NCI-H82 (cell line): ENCODE measurements around the gene DNM1.
A peak's percentile ranks its signal among the peaks of the same experiment; 100 is the strongest.

Experiments used
- DNase-seq: peaks from one replicate; lab custom pipeline; 2025; lab: John Stamatoyannopoulos, UW

The DNM1 gene

DNA sequence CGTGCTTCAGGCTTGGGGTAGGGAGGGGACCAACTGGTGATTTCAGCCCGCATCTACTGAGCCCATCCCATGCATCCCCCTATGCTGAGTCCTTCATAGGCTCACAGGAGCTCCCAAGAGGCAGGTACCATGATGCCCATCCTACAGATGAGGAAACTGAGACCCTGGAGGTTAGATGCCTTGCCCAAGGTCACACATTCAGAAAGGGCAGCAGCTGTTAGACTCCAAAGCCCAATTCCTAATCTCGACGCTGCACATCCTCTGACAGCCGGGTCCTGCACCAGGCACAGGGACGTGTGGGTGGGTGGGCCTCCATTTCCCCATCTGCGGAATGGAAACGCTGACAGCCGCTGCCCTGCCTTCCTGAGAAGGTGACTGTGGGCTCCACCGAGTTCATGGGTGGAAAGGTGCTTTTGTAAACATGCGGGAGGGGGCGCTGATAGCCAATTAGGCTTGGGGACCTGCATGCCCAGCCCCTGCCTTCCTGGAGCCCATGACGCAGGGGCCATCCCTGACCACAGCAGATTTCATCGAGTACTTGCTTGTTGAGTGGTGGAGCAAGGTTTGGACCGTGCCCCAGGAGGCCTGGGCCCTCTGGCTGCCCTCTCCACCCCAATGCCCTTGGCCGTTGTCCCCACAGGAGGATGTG is 2.2 kb downstream of the DNM1 start:
- no peak for DNase-seq

DNA sequence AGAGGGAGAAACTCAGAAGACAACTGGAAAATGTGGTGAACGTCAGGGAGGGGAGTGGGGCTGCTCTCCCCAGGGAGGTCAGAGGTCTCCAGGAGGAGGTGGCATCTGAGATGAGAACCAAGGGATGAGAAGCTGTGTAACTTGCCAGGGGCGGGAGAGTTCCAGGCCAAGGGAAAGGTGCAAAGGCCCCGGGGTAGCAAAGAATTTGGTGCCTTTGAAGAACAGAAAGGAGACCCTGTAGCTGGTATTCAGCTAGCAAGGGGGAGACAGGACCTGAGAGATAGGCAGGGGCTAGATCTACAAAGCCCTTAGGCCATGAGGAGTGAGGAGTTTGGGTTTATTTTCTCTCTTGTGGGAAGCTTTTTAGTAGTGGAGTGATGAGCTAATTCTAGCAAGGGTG is 3.3 kb downstream of the DNM1 start:
- DNase-seq: no peak

DNA sequence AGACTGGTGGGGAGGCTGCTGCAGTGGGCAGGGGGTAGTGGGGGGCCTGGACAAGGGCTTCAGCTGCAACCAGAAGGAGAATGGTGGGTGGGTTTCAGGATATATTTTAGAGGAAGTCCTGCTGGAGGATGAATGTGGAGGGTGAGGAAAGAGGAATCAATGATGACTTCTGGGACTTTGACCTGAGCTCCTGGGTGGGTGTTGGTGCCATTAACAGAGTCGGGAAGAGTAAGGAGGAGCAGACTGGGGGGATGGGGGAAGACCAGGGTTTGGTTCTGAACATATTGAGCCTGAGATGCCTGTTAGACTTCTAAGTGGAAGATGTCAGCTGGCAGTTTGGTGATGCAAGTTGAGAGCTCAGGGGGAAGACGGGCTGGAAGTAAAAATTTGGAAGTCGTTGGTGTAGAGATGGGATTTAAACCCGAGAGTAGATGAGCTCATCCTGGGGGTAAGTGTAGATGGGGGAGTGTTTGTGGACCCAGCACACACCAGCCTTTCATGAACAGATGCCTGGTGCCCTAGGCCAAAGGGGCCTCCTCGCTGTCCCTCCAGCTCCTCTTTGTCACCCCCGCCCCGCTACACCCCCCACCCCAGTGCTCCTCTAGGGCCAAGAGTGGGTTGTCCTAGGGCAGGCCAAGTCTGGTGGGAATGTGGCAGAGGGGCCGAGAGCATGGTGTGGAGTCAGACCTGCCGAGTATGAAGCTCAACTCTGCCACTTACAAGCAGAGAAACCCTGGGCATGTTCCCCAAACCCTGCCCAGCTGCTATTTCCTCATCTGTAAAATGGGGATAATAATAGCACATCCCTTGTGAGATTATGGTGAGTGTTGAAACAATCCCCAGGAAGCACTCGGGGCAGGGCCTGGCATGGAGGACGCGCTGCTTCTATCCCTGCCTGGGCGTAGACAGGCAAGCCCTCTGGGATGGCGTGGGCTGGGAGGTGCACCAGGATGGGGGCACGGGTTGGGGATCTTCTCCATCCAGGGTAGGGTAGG is 4.0 kb downstream of the DNM1 start:
- DNase-seq: no peak

DNA sequence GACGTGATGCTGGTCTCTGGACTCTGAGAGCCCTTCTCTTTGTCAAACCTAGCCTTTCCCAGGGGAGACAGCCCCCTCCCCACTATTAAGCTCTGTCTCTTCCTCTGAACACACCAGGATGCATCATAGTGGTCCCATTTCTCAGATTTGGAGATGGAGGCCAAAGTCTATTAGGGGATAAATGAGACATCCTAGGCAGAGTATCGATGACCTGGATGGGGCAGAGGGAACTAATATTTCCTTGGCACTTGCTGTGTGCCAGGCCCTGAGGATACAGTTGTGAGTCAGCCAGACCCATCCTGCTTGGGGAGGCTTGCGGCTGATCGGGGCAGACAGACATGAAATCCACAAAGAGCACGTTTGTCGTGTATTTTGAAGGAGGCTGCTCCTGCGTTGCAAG is 5.2 kb downstream of the DNM1 start:
- DNase-seq: no peak

DNA sequence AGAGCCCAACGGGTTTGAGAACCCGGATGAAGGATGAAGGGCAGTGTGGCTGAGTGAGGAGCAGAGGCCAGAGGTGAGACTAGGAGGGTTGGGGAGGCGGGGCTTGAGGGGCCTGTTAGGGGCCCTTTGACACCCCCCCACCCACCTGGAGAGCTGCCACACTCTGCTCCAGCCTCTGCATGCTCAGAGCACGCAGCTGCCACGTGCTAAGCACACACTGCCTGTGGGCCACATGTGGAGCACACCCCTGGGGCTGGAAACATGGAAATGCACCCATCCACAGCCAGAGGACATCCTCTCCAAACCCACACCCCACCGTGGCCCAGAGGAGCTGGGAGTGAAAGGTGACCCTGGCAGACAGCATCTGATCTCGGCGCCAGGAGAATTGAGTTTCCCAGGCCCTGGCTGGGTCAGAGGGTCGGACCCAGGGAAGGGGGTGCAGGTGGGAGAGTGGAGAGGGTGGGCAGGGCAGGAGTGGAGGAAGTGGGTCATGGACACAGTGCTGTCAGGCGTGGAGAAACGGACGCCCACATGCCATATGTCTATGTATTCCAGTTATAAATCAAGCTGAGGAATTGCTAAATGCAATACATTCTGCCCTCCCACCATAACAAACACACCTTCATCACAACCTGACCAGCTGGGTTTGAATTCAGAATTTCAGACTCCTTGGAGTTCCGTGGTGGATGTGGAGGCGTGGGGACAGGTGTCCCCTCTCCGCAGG is 5.9 kb downstream of the DNM1 start:
- no peak for DNase-seq

DNA sequence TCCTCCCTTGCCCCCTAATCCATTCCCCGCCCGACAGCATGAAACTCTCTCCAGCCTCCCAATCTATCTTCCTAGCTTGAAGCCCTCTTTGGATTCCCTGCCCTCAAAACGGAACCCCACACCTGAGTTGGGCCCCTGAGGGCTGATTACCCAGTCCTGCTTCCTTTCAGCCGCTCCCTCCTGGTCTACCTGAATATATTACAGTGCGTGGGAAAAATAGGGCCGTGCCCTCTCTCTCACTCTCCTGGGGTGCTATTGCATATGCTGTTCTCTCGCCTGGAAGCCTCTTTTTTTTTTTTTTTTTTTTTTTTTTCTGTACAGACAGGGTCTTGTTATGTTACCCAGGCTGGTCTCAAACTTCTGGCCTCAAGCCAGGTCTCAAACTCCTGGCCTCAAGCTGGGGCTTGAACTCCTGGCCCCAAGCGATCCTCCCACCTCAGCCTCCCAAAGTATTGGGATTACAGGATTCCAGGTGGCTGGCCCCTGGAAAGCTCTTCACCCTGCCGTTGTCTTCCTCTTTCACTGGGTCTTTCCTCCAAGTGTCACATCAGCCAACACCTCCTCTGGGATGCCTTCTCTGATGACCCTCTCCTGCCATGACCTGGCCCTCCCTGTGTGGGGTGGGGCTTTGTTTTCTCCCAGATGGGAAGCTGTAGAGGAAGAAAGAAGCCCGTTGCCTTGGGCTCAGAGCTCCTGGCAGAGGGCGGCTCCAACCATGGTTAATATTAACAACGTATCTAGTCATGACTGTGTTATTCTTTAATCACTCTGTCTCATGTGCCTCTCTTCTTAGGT is 8.2 kb downstream of the DNM1 start:
- DNase-seq: no peak

DNA sequence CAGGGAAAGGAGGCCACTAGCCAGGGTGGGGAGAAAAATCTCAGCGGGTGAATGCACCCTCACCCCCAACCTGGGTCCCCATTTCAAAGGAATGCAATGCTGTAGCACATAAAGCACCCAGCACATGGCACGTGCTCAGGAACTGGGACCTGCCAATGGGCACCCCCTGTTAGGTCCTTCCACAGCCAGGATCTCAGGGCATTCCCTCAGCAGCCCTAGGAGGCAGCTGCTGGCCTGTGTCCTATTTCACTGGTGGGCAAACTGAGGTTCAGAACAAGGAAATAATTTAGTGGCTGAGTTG is 8.8 kb downstream of the DNM1 start:
- DNase-seq: no peak

DNA sequence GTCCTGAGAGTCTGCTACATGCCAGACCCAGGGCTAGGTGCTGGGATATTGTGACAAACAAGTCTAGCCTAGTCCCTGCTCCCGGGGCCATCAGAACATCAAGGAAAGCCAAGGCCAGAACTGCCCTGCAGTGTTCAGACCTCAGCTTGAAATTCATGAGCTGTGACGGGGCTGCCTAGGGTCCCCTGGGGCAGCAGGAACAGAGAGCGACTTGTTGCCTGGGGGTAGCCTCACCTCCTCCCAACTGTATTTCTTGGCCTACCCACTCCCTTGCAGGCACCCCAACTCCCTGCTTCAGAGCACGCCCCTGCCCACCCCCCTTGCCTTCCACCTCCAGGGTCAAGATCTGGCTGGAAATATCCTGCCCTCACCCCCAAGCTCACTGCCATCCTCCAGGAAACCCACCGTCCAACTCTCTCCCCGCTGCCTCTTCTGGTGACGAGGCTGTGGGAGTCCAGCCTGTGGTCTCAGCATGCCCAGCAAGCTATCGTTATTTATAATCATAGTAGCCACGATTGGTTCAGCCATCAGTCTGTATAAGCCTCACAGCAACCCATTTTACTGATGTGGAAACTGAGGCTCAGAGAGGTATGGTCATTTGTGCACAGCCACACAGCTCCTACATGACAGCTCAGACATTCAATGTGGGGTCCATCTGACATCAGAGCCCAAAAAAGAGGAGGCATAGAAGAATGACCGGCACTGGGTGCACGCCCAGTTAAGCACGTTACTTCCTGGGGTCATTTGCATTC is 10.7 kb downstream of the DNM1 start:
- DNase-seq: no peak

DNA sequence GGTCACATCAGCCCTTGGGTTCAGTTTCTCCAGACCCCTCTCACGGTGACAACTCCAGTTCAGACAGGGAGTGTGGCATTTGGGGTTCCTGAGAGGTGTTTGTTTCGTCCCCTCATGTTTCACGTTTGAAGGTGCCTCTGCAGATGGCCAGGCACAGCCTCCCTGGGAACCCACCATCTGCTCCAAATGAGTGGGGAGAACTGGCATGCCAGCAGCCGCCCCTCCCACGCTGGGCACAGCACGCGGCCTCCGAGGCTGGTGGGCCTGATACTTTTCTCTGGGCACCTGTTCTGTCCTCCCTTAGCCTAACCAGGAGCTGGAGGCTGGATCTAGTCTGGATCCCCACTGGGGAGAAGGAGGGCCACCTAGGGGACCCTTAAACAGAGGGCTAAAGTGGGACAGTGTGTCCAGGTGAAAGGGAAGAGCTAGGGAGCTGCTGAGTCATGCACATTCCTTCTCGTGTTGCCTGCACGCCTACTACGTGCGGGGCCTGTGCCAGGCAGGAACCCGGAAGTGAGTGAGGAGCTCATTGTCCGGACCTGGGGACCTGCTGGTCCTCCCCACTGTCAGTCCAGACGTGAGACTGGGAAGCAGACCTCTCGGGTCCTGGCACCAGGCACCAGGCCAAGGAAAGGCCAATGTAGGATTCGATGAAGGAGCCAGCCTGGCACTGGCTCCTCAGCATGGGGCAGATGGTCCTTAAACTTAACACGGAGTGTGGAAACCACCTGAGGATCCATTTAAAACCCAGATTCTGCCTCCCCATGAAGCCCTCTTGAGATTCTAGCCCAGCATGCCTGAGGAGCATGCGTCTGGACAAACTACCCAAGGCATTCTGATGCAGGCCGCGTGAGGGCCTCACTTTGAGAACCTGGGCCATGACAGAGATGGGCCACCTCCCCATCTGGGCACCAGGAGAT is 11.7 kb downstream of the DNM1 start:
- DNase-seq: no peak

DNA sequence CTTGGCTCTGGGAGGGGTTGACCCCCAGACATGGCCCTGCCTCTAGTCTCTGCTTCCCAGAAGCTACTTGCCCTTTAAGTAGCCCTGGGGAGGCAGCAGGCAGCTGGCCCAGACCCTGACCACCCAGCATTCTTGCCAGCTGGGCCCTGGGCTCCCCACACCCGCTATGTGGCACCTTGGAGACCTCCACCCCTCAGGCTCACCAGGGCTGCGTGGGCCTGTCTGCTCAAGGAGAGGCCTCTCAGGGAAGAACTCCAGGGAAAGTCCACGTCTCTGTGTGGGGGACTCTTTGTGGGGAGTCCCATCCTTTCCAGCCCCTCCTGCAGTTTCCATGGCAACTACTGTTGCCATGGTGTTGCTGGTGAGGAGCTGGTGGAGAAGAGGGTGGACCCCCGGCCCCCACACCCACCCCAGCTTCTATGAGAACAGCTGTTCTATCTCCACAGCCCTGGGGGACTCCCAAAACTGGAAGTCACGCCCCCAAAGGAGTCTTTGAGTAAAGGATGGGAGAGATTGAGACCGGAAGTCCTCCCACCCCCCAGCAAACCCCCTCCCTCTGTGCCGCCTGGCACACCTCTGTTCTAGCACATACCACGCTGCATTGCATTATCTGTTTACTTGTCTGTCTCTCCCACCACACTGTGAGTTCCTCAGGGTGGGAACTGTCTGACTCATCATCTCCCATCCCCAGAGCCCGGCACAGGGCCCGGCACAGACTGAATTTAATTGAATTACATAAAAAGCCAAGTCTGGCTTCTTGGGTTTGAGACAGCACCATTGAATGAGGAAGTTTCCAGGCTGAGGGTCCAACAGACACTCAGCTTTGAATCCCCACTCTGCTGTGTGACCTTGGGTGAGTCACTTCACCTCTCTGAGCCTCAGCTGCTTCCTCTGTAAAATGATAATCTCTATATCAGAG is 12.6 kb downstream of the DNM1 start:
- DNase-seq: no peak

DNA sequence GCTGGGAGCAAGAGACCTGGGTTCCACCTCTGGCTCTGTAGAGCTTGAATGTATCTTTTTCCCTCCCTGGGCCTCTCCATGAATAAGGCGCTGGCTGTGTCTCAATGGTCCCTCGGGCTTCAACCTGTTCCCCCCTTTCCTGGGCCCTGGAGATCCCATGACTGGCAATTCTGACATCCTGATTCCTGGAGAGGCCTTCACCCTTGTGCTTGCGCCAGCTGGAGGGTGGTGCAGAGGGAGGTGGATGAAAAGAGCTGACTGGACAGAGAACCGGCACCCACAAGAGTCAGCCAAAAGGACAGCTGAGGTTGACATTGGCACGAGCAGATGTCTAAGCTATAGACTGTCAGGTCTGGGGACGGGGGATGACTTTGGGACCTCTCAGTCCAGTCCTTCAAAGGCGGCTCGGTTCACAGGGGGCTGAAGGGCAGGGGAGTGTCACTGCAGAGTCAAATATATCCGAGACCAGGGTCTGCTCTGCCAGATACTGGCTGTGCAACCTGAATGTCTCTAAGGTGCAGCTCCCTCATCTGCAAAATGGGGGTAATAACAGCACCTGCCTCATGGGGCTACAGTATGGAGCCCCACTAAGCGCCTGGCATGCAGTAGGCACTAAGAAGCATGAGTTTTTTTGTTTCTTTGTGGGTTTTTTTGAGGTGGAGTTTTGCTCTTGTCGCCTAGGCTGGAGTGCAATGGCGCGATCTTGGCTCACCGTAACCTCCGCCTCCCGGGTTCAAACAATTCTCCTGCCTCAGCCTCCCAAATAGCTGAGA is 13.8 kb downstream of the DNM1 start:
- no peak for DNase-seq

DNA sequence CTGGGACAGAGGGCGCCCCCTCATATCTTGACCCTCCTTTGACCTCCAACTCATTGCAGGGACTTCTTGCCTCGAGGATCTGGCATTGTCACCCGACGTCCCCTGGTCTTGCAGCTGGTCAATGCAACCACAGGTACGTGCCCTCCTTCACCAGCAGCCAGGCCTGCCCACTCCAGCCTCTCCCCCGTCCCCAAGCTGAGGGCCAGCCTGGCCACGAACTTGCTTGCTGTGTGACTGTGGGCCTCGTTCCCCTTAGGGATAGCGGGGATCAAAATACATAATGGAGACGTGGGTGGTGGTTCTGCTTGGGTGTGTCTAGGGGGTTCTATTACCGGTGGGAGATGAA is 15.0 kb downstream of the DNM1 start:
- DNase-seq: no peak

DNA sequence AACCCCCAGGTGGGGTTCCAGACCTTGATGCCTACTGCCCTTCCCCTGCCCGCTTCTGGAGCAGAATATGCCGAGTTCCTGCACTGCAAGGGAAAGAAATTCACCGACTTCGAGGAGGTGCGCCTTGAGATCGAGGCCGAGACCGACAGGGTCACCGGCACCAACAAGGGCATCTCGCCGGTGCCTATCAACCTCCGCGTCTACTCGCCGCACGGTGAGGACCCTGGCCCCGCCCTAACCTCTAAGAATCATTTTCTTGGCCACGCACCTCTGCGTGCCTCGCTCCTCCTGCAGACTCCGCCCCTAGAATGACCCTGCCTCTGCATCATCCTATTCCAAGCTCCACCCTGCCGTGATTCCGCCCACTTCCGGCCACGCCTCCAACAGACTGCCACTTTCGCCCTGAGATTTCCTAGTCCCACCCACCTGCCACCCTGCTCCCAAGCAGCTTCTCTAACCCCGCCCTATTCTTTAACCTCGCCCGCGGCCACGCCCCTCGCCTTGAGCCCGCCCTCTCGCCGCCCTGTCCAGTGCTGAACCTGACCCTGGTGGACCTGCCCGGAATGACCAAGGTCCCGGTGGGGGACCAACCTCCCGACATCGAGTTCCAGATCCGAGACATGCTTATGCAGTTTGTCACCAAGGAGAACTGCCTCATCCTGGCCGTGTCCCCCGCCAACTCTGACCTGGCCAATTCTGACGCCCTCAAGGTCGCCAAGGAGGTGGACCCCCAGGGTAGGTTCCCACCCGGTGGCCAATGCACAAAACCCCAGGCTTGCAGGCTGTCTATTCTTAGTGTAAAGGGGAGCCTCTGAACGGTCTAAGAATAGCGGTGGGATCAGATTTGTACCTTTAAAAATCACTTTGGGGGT is 15.6 kb downstream of the DNM1 start:
- DNase-seq: peak; percentile 98

DNA sequence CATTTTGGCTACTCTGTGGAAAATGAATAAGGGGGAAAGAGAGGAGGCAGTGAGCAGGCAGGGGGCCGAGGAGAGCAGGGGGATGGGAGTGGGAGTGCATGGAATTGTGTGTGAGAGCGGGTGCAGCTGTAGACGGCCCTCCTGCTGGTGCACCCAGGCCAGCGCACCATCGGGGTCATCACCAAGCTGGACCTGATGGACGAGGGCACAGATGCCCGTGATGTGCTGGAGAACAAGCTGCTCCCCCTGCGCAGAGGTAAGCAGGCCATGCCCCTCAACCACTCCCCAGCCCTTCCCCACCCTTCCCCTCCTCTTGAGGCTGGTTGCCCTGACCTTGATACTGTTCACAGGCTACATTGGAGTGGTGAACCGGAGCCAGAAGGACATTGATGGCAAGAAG is 16.7 kb downstream of the DNM1 start:
- no peak for DNase-seq

DNA sequence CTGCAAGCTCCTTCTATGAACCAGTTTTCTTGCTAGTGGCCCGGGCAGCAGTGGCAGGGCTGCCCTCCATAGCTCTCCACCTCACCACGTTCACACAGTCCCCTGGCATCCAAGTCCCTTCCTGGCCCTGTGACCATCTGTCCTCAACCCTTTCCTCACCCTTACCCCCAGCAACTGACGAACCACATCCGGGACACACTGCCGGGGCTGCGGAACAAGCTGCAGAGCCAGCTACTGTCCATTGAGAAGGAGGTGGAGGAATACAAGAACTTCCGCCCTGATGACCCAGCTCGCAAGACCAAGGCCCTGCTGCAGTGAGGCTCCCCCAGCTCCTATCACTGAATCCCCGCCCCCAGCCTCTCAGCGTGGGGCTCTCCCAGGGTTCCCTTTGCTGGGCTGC is 18.8 kb downstream of the DNM1 start:
- DNase-seq: no peak

DNA sequence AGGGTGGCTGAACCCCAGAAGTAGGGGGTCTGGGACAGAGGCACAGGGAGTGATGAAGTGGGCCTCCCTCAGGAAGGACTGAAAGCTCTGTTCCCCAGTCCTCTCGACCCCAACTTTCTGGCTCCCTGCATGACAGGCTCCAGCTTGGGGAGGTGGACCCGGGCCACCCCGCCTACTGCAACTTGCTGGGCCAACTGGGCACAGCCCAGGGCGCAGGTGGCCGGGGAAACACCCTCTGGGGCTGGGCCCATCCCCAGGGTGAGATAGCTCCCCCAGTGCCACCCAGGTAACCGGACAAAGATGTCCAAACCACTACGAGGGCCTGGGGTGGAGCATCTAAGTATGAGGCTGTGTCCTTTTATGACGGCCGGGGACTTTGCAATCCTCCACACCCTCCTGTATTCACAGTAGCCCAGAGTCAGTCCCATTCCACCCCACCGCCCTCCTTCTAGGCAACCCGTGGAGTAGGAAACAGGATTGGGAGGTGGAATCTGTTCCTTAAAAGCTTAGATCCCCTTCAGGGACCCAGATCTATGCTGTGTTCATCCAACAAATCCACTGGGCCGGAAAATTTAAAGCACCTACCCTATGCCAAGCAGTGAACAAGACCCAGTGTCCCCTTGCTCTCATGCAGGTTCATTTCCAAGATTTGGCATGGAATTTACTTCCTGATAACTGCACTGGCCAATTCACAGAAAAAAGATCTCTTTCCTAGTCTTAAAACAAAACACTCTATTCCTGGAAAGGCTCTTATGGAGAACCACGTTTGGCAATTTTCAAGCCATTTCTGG is 19.9 kb downstream of the DNM1 start:
- DNase-seq: no peak

DNA sequence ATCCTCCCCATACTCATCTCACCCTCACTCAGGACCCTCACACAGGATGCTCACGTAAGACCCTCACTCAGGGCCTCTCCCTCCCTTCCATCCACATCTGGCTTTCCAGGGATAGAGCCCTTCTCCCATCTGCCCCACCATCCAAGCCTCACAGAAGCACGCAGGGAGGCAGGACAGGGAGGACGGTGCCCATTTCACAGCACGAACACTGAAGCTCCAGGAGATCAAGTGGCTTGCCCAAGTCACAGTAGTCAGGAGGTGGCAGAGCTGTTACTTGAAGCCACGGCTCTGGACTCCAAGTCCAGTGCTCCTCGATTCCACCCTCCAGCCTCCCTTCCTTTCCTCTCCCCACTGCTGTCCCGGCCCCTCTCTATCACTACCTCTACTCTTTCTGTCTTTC is 21.7 kb downstream of the DNM1 start:
- no peak for DNase-seq
